Subcutaneous abdominal adipose tissue (tissue), 5 donors: Measurements from ENCODE around the gene ADAMTS17.
A peak's percentile ranks its signal among the peaks of the same experiment; 100 is the strongest.

Experiments used
- H3K27ac ChIP-seq: one replicate; pipeline ENCODE4 v1.7.0; 2013; ENCODE audit warnings: low read depth, mild to moderate bottlenecking, inconsistent platforms, low read length, moderate library complexity
- H3K27me3 ChIP-seq, 5 donors: one replicate each; pipeline ENCODE4 v1.7.0; 2013; ENCODE audit warnings: low read length in 5 of 5, inconsistent platforms in 1 of 5; ENCODE audit not compliant: control insufficient read depth in 5 of 5, insufficient read depth in 4 of 5
- H3K36me3 ChIP-seq, 5 donors: one replicate each; pipeline ENCODE4 v1.7.0; 2013; ENCODE audit warnings: low read length in 5 of 5; ENCODE audit not compliant: control insufficient read depth in 5 of 5, insufficient read depth in 5 of 5
- H3K4me1 ChIP-seq, 5 donors: one replicate each; pipeline ENCODE4 v1.7.0; 2013; ENCODE audit warnings: low read length in 5 of 5, mild to moderate bottlenecking in 3 of 5, moderate library complexity in 1 of 5; ENCODE audit not compliant: control insufficient read depth in 5 of 5, insufficient read depth in 5 of 5
- H3K4me3 ChIP-seq, 5 donors: one replicate each; pipeline ENCODE4 v1.7.0; 2013; ENCODE audit warnings: low read length in 5 of 5, low read depth in 1 of 5
- H3K9ac ChIP-seq, 5 donors: one replicate each; pipeline ENCODE4 v1.7.0; 2013; ENCODE audit warnings: low read length in 5 of 5, mild to moderate bottlenecking in 4 of 5, moderate library complexity in 3 of 5
- H3K9me3 ChIP-seq, 5 donors: one replicate each; pipeline ENCODE4 v1.7.0; 2013; ENCODE audit warnings: low read length in 5 of 5; ENCODE audit not compliant: control insufficient read depth in 5 of 5
- donor health status: healthy.
- donor health status: healthy.
- donor health status: healthy.
- donor health status: healthy.
- donor health status: healthy.

ADAMTS17 gene

GRCh38 chr15:100140527-100141308 lies 201.1 kb downstream of the ADAMTS17 start:
- Histone ChIP-seq H3K9me3 (no peaks in the 10 kb centered on the region), H3K36me3 (no peaks in the 10 kb centered on the region), H3K4me3 (no peak overlapping the region), H3K9ac (no peak overlapping the region), H3K27me3 (peaks cover 0 to 3% (median 0%) of the 10 kb centered on the region in 5 donors), H3K4me1 (peaks cover 0 to 21% (median 16%) of the 10 kb centered on the region in 5 donors), H3K27ac (no peak overlapping the region)

DNA sequence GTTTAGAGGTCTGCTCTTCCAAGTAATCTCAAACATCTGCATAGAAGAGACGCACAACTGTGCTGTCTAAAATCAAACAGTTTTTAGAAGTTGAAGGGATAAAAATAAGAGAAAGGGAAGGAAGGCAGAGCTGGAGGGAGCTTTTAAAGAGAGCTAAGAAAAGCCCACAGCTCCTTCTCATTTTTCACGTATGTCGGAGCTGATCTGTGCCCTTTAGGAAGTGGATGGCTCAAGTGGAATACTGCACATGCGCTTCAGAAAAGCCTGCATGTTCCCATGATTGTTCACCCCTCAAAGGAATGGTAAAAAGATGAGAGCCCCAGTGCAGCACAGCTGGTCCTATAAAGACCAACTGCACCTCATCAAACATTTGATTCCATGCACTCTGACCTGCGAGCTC lies 207.2 kb downstream of the ADAMTS17 start:
- Histone ChIP-seq H3K9ac (no peak overlapping the region), H3K36me3 (no peaks in the 10 kb centered on the region), H3K4me1 (peaks cover 0 to 3% (median 0%) of the 10 kb centered on the region in 5 donors), H3K27me3 (no peaks in the 10 kb centered on the region), H3K9me3 (no peaks in the 10 kb centered on the region), H3K27ac (no peak overlapping the region), H3K4me3 (no peak overlapping the region)

GRCh38 chr15:100134089-100134583 lies 207.6 kb downstream of the ADAMTS17 start:
- no peaks in the 10 kb centered on the region for H3K27me3 ChIP-seq
- peaks cover 0 to 3% (median 0%) of the 10 kb centered on the region in 5 donors for H3K4me1 ChIP-seq
- H3K27ac ChIP-seq: no peak overlapping the region
- H3K4me3 ChIP-seq: no peak overlapping the region
- no peak overlapping the region for H3K9ac ChIP-seq
- H3K9me3 ChIP-seq: no peaks in the 10 kb centered on the region
- H3K36me3 ChIP-seq: no peaks in the 10 kb centered on the region

- Histone ChIP-seq H3K36me3 (no peaks in the 10 kb centered on the region), H3K4me3 (no peak overlapping the region), H3K4me1 (peaks cover 0 to 3% (median 0%) of the 10 kb centered on the region in 5 donors), H3K9me3 (no peaks in the 10 kb centered on the region), H3K27me3 (no peaks in the 10 kb centered on the region), H3K27ac (no peak overlapping the region), H3K9ac (no peak overlapping the region)
These were observed 208.8 kb downstream of the ADAMTS17 start for GRCh38 chr15:100133001-100133400.

DNA sequence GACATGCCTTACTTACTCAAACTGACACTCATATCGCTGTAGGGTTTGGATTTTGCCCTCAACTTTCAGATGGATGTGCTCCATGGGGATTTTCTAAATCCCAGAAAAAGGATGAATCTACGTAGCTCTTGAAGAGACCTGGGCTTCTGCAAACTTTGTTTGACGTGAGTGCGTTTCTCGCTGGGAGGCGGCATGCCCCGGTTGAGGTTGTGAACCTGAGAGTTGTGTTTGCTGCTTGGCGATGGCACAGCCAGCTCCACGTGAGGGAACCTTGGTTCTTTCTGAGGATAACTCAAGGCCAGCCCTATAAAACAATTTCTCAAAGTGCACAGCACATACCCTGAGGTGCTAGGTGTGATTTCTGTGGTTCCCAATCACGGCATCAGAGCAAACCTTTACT lies 209.5 kb downstream of the ADAMTS17 start:
- Histone ChIP-seq H3K27me3 (no peaks in the 10 kb centered on the region), H3K27ac (no peak overlapping the region), H3K4me1 (peaks cover 0 to 3% (median 0%) of the 10 kb centered on the region in 5 donors), H3K36me3 (no peaks in the 10 kb centered on the region), H3K9ac (no peak overlapping the region), H3K9me3 (no peaks in the 10 kb centered on the region), H3K4me3 (no peak overlapping the region)

GRCh38 chr15:100131321-100132224 lies 210.2 kb downstream of the ADAMTS17 start:
- Histone ChIP-seq H3K27me3 (no peaks in the 10 kb centered on the region), H3K36me3 (no peaks in the 10 kb centered on the region), H3K9ac (no peak overlapping the region), H3K9me3 (no peaks in the 10 kb centered on the region), H3K27ac (no peak overlapping the region), H3K4me1 (peaks cover 0 to 3% (median 0%) of the 10 kb centered on the region in 5 donors), H3K4me3 (peak overlapping the region; percentile 32 to 56 (median 52))

DNA sequence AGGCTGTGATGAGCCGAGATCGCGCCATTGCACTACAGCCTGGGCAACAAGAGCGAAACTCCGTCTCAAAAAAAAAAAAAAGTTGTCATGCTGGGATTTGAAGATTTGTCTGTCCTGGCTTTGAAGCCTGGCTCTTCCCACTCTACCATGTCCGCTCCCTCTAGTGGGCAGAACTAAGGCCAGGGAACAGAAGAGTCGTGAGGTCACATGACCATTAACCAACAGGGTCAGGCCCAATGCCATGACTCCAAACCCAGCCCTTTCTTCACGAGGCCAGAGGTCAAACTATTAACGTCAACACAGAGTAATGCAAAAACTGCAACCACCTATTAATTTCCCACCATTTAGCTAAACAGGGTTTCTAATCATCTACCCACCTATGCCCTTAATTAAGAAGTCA lies 212.1 kb downstream of the ADAMTS17 start:
- Histone ChIP-seq H3K4me3 (no peak overlapping the region), H3K9ac (no peak overlapping the region), H3K4me1 (peaks cover 0 to 12% (median 0%) of the 10 kb centered on the region in 5 donors), H3K27me3 (no peaks in the 10 kb centered on the region), H3K27ac (no peak overlapping the region), H3K36me3 (no peaks in the 10 kb centered on the region), H3K9me3 (no peaks in the 10 kb centered on the region)

DNA sequence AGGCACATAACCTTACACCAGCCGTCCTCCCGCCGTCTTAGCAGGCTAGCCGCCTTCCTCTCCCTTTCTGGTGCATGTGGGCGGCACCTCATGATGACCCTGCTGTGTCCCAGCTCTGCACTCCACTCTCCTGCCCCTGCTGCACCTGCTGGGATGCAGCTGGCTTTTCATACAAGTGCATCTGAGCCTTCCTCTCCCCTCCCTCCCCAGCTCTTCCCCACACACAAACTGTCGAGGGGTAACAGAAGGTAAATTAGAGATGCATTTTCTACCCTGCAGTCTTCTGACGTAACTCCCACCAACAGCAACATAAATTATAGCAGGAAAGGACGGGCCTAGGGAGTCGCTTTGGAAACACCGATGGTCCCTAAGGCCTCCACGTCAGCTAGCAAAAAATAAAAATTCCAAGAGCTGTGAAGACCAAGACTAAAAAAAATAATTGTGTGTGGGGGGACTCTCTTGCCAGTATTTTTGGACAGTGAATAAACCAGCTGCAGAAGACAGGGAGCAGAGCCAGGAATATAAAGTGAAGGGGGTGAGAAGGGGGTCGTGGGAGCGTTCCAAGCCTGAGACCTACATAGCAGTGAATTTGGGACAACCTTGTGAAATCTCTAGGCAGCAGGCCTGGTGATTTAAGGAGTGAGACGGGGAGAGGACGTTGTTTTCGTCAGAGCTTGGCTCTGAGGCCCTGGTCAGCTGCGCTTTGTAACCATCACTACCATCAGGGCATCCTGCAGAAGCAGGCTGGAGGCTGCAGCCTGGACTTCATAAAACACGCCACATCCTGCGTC lies 216.2 kb downstream of the ADAMTS17 start:
- Histone ChIP-seq H3K27ac (no peak overlapping the region), H3K4me1 (peaks cover 0 to 12% (median 0%) of the 10 kb centered on the region in 5 donors), H3K36me3 (no peaks in the 10 kb centered on the region), H3K9me3 (peaks cover 0 to 18% (median 15%) of the 10 kb centered on the region in 5 donors), H3K9ac (peak overlapping the region in 1 of 5 donors; percentile 6), H3K4me3 (no peak overlapping the region), H3K27me3 (no peaks in the 10 kb centered on the region)

GRCh38 chr15:100124936-100125335 lies 216.8 kb downstream of the ADAMTS17 start:
- Histone ChIP-seq H3K9me3 (peaks cover 0 to 23% (median 18%) of the 10 kb centered on the region in 5 donors), H3K4me3 (no peak overlapping the region), H3K36me3 (no peaks in the 10 kb centered on the region), H3K9ac (no peak overlapping the region), H3K4me1 (peaks cover 0 to 12% (median 0%) of the 10 kb centered on the region in 5 donors), H3K27me3 (no peaks in the 10 kb centered on the region), H3K27ac (no peak overlapping the region)
